ENCODE data around the gene SRGAP2C.
"Not testable (repeated sequence)": the region's sequence is repeated elsewhere in the genome, so short reads cannot be mapped to it uniquely, and the experiment has no call there.

GRCh38 chr1:121339611-121340010, 154.8 kb downstream of the SRGAP2C start:
- TF ChIP-seq, protein P1, sequence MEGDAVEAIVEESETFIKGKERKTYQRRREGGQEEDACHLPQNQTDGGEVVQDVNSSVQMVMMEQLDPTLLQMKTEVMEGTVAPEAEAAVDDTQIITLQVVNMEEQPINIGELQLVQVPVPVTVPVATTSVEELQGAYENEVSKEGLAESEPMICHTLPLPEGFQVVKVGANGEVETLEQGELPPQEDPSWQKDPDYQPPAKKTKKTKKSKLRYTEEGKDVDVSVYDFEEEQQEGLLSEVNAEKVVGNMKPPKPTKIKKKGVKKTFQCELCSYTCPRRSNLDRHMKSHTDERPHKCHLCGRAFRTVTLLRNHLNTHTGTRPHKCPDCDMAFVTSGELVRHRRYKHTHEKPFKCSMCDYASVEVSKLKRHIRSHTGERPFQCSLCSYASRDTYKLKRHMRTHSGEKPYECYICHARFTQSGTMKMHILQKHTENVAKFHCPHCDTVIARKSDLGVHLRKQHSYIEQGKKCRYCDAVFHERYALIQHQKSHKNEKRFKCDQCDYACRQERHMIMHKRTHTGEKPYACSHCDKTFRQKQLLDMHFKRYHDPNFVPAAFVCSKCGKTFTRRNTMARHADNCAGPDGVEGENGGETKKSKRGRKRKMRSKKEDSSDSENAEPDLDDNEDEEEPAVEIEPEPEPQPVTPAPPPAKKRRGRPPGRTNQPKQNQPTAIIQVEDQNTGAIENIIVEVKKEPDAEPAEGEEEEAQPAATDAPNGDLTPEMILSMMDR (IDR thresholded peaks at IDR 0.05) = not testable (repeated sequence)
- not testable (repeated sequence) for TF ChIP-seq ZFX (IDR thresholded peaks at IDR 0.05; ENCODE audit: borderline replicate concordance)
